SK-N-SH treated with all-trans-retinoic acid at 6 μM for 48 hours (cell line): ENCODE results near the gene S100PBP.

Source experiments
- ARNTL ChIP-seq: fragments of 450-650 bp; formaldehyde crosslinking; IDR thresholded peaks from 2 replicates; pipeline ENCODE4 v1.5.0; 2020; ENCODE audit warnings: low read depth, mild to moderate bottlenecking, moderate library complexity, borderline replicate concordance
- CREB5 ChIP-seq: fragments of 250-450 bp; sonication (Bioruptor Pico); IDR thresholded peaks from 2 replicates; pipeline ENCODE4 v1.5.1; 2020; ENCODE audit warnings: low read depth, mild to moderate bottlenecking, moderate library complexity
- CSRNP3 ChIP-seq: fragments of 250-450 bp; sonication (Bioruptor Pico); IDR thresholded peaks from 2 replicates; pipeline ENCODE4 v1.5.1; 2021; ENCODE audit warnings: mild to moderate bottlenecking, moderate library complexity
- POU6F1 ChIP-seq: fragments of 250-450 bp; sonication (Bioruptor Pico); IDR thresholded peaks from 2 replicates; pipeline ENCODE4 v1.8.0; 2021; ENCODE audit warnings: low read depth, mild to moderate bottlenecking, moderate library complexity, borderline replicate concordance
- TOX ChIP-seq: fragments of 250-450 bp; sonication (Bioruptor Pico); IDR thresholded peaks from 2 replicates; pipeline ENCODE4 v1.8.0; 2021; ENCODE audit warnings: mild to moderate bottlenecking, moderate library complexity, borderline replicate concordance
- ZC3H10 ChIP-seq: fragments of 250-450 bp; sonication (Bioruptor Pico); IDR thresholded peaks from 2 replicates; pipeline ENCODE4 v1.5.1; 2021; ENCODE audit warnings: mild to moderate bottlenecking, moderate library complexity
- ZFP3 ChIP-seq: fragments of 250-450 bp; sonication (Bioruptor Pico); IDR thresholded peaks from 2 replicates; pipeline ENCODE4 v1.5.0; 2020; ENCODE audit warnings: mild to moderate bottlenecking, moderate library complexity
- ZFP30 ChIP-seq: fragments of 450-650 bp; formaldehyde crosslinking; IDR thresholded peaks from 2 replicates; pipeline ENCODE4 v1.5.0; 2022; ENCODE audit warnings: mild to moderate bottlenecking, moderate library complexity
- ZNF565 ChIP-seq: fragments of 450-650 bp; formaldehyde crosslinking; conservative IDR thresholded peaks from 2 replicates; pipeline ENCODE4 v1.5.0; 2020; ENCODE audit warnings: low read depth, mild to moderate bottlenecking, moderate library complexity
- ZNF8 ChIP-seq: fragments of 450-650 bp; formaldehyde crosslinking; IDR thresholded peaks from 2 replicates; pipeline ENCODE4 v1.5.0; 2020; ENCODE audit warnings: mild to moderate bottlenecking, moderate library complexity

- TF ChIP-seq ZNF8 (CRISPR knock-in tag) (no peak), ZNF565 (CRISPR knock-in tag) (no peak), ZFP3 (CRISPR knock-in tag) (no peak), ZFP30 (CRISPR knock-in tag) (no peak), ZC3H10 (no peak), ARNTL (CRISPR knock-in tag) (no peak), POU6F1 (CRISPR knock-in tag) (no peak), TOX (CRISPR knock-in tag) (no peak), CREB5 (no peak), CSRNP3 (CRISPR knock-in tag) (no peak)
These were observed 36.7 kb upstream of the S100PBP start for GRCh38 chr1:32780628-32781234.
